ENCODE results near the gene GNAS-AS1.
A peak's percentile ranks its signal among the peaks of the same experiment; 100 is the strongest.

The GNAS-AS1 gene

DNA sequence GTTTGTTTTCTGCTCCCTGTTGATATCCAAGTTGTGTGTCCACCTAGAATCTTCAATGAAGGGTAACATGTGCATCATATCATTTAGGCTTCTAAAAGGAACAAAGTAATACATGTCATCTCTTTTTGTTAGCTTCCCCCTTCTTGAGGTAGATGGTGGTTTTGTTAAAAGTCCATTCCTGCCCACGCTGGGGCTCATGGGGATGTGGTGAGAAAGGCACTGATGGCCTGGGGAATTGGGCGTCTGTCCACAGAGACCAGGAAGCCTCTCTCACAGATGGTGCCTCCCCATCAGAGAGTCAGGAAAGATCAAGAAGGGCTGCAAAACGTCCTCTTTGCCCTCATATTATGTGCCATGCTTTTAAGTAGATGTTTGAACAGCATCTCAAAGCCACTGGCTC, 34.3 kb upstream of the GNAS-AS1 start:
- DNase-seq (ENCODE audit: low spot score) = no peak

GRCh38 chr20:58883241-58883691, 32.6 kb upstream of the GNAS-AS1 start:
- DNase-seq (ENCODE audit: low spot score) = no peak

DNA sequence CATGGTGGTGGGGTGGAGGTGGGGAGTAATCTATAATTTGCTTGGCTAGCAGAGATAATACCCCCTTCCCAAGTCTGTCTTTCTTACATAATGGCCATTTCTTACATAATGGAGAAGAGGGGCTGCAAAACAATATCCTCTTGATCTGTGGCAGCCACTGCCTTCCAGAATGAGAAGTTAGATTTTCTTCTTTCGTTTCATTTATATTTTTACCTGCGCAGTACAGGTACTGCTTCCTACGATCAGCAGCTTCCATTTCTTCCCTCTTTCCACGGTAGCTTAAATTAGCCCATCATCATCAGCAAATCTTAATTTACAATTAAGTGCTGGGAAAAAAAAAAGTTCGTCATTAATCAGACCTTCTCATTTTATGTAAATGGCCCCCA, 32.0 kb upstream of the GNAS-AS1 start:
- no peak for DNase-seq (ENCODE audit: low spot score)

DNA sequence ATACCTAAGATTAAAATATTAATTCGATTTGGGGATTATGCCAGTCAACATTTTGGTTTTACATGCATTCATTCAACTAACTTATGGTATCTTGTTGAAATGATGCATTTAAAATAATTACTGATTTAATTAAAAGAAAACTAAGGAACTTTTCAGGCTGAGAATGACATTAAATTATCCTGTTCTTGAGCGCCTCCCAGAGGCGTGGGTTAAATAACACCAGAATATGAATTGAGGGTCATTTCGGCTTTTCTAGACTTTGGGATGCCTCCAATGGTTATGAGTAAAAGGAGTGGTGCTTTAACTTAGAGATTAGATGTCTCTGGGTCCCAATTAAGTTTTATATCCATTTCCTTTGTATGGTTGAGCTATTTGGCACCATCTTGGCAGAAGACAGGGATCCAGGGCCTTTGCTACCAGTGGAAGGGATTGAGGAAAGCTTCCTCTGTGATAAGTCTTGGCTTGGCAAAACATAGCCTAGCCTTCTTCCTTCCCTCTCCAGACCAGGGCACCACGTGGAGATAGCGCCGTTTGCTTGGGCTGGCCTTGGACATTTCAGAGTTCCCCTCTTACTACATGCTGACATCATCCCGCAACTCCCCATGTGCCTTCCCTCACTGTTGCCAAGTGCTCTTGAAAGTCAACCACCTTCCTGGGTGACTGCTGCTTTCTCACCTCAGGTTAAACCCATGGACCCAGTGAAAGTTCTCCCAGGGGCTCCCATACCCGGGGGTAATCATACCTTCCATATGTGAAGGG, 30.5 kb upstream of the GNAS-AS1 start:
- DNase-seq (ENCODE audit: low spot score) = no peak

DNA sequence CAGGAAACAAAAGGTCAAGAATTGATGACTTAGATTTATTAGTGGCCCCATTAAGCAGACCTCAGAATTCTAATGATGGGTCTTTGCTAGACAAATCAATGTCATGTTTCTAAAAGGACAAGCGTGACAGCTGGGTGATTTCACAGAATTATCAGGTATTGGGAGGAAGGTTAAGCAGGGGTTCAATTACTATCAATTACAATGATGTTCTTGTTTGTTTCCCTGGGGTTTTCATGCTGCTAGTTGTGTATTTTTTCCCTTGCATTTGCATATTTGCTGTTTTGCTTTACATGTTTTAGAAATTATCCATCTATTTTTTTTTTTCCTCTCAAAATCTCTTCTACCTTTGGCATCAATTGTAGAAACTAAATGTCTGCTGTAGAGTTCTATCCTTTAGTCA, 29.7 kb upstream of the GNAS-AS1 start:
- DNase-seq (ENCODE audit: low spot score) = no peak

DNA sequence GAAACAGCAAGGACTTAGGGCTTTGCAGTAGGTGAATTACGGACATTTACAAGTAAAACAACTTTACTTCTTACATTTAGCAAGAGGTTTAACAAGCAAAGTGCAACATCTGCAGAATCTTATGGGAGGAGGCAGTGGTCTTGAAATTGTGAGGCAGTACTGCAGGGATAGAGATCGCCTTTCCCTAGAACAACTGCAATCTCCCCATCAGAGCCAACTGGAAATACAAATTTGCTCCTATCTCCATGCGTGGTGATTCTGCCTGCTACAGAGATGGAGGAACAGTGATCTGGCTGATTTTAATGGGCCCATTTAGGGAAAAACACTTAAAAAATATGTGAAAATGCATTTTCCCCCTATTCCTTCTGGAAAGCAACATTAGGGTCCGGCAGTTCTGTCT, 27.7 kb upstream of the GNAS-AS1 start:
- DNase-seq (ENCODE audit: low spot score) = no peak

DNA sequence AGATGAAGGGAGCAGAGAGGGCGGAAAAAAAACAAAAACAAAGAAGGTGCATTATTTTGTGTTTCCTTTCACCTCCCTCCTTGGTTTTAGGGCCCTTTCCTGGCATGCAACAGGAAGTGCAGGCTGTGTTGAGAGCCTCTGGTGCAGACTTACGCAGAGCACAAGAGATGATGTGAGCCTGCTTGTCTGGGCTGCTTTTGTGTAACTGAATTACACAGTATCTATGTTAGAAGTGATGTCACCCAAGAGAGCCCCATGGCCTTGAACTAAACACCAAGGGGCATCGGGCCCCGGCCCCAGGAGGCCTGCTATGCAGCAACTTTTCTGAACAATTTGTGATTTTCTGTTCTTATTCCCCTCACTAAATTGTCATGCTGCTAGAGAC, 27.3 kb upstream of the GNAS-AS1 start:
- DNase-seq (ENCODE audit: low spot score) = no peak

DNA sequence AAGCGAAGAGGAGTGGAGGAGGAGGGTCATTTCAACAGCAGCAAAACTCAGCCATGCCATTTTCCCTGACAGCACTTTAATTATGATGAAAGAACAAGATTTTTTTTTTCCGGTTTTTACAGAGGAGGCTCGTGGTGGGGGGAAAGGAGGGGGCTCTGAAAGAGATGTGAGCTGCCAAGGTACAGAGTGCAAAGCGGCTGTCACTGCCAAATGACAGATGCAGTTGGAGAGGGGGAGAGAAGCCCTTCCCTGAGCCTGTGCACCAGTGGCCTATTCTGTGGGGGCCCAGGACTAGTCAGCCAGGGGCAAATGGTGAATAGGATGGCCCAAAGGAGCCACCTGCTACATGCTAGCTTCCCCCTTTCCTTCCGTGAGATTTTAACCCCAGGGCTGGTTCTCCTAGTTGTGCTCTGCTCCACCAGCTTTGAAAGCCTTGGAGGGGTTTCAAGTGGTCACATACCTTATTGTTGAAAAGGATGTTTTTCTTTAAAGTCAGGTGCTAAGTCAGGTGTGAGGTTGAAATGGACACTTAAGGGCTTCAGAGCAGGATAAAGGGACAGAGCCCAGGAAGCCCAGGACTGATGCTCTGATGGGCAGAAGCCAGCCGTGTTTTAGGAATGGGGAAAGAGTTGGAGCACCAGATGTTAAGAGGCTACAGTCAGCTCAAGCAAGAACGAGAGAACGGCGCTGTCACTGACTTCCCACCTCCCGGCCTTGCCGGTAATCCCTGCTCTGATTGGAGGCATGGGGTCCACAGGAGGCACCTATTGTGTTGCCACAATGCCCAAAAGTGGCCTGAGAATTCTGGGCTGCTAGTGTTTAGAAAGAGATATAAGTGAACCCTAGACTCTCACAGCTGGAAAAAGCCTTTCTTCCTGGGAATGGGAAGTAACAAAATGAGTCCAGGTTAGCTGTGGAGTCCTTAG, 26.6 kb upstream of the GNAS-AS1 start:
- no peak for DNase-seq (ENCODE audit: low spot score)

GRCh38 chr20:58876437-58876836, 25.7 kb upstream of the GNAS-AS1 start:
- no peak for DNase-seq (ENCODE audit: low spot score)

- DNase-seq (ENCODE audit: low spot score) = no peak
These were observed 24.9 kb upstream of the GNAS-AS1 start for GRCh38 chr20:58875541-58876134.

DNA sequence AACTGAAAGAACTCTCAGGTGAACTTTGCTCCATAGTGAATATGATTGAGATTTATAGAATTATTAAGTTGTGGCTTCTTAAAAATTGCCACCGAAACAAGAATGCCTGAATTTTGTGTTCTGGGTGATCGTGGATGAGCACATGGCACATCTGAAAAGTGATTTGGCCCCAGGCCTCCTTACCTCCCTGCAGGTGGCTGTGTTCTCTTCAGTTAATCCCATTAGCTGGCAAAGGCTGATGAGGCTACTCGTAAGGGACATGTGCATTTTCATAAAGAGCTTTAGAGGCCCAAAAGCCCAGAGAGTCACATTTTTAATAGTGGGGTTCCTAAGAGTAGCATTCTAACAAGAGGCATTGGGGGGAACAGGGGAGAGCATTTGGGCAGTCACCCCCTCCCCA, 24.4 kb upstream of the GNAS-AS1 start:
- no peak for DNase-seq (ENCODE audit: low spot score)

DNA sequence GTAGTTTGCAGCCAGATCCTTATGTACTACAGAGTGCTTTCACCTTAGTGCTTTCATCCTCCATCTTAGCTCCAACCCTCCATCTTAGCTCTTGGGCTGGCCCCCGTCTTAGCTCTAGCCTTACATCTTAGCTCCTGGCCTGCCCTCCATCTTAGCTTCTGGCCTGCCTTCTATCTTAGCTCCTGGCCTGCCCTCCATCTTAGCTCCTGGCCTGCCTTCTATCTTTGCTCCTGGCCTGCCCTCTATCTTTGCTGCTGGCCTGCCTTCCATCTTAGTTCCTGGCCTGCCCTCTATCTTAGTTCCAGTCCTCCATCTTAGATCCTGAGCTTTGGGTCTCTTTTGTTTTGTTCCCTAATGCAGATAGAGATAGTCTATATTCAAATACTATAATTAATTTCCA, 23.8 kb upstream of the GNAS-AS1 start:
- DNase-seq (ENCODE audit: low spot score) = no peak

- no peak for DNase-seq (ENCODE audit: low spot score)
These were observed 20.9 kb upstream of the GNAS-AS1 start for GRCh38 chr20:58871533-58872102.

GRCh38 chr20:58870293-58871014, 19.8 kb upstream of the GNAS-AS1 start:
- peak; percentile 86 for DNase-seq (ENCODE audit: low spot score)

DNA sequence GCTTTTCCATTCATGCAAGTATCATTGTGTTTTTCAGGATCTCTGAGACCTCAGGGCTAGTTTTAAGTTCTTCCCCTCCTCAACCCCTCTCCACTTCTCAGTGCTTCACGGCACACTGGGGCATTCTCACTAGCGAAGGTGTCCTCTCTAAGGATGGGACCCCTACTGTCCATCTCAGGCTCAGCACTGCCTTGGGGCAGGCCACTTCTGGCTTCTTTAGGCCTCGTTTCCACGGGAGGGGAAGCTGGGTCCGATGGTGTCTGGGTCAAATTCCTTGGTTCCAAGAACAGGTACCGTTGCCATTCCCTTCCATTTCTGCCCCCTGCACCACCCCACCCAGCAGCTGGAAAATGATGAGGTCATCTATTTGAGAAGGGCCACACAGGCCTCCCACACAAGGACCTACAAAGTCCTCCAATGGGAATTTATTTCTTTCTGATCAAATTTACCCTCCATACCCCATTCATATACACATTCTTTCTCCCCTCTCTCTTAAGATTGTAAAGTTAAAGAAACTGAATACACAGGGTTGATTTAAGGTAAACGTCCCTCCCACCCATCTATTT, 19.0 kb upstream of the GNAS-AS1 start:
- no peak for DNase-seq (ENCODE audit: low spot score)

DNA sequence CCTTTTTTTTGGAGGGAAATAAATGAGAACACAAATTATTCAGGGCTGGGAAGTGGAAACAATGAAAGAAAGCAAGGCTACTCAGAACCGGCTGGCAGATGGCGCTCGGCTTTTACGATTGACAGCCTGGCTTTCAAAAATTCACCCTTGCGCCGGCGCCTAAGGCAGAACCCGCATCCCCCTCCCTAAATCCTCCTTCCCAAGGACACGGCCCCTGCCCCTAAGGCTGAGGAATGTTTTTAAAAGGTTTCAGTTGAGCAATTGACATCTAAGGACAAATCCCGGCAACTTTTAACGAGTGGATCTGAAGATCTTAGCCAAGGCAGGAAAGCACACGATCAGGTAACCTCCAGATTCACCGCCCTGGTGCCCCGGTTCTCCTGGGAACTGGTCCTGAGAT, 18.1 kb upstream of the GNAS-AS1 start:
- DNase-seq (ENCODE audit: low spot score) = no peak

DNA sequence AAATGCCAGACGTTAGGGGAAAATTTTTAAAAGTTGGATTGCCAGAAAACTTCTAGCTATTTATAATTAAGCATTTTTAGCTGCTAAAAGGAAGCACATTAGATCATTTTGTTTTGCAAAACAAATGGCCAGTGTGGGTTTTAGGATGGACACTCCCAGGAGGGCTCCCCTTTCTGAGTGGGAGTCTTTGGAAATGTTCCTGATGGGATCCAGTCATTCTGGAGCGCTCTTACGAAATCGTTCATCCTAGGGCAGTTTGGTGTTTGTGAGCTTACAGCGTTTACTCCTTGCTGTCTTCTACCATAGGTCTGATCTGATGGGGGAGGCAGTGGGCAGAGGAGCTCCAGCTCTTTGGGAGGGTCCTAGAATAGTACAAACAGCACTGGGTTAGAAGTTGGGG, 16.5 kb upstream of the GNAS-AS1 start:
- no peak for DNase-seq (ENCODE audit: low spot score)

DNA sequence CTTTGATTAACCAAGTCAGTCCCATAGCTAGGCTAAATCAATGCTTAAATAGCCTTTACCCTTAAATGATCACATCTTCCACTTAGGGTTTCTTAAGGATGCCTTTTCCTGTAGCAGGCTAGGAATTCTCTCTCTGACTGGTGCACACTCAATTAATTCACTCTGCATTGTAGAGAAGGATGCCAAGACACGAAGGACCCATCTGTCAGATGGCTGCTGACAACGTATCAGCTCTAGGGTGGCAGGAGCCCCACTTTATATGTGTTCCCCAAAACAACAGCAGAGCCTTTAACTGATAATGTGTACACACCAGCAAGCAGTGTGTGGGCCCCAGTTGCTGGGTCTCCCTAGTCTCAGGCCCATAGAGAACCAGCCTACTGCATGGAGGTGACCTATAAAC, 15.1 kb upstream of the GNAS-AS1 start:
- no peak for DNase-seq (ENCODE audit: low spot score)

- DNase-seq (ENCODE audit: low spot score) = no peak
These were observed 13.6 kb upstream of the GNAS-AS1 start for GRCh38 chr20:58864346-58864745.

- no peak for DNase-seq (ENCODE audit: low spot score)
These were observed 12.5 kb upstream of the GNAS-AS1 start for GRCh38 chr20:58863044-58863790.

Data from COLO829 (cell line).